Mucosa of descending colon (tissue), 3 donors: ENCODE data around the gene TLL2. TPM values are rescaled to one million over a fixed set of nuclear protein-coding genes. Genes with fewer than 3 reads are reported as not detected.

Experiments
- ATAC-seq: fragments of 200-7000 bp; cut with Tn5 transposase; one replicate; pipeline ENCODE4 v1.9.1; 2020; ENCODE audit warnings: mild to moderate bottlenecking, moderate library complexity
- DNase-seq, 3 donors: peaks; one replicate each; pipeline ENCODE4 v3.0.0-alpha.2; 2020
- H3K36me3 ChIP-seq: fragments of 200-600 bp; one replicate; pipeline ENCODE4 v1.8.0; 2021; ENCODE audit warnings: low read depth, mild to moderate bottlenecking
- H3K4me1 ChIP-seq: fragments of 200-600 bp; one replicate; pipeline ENCODE4 v1.8.0; 2021; ENCODE audit warnings: low read depth, mild to moderate bottlenecking
- H3K4me3 ChIP-seq: fragments of 200-600 bp; one replicate; pipeline ENCODE4 v1.8.0; 2021; ENCODE audit warnings: mild to moderate bottlenecking
- H3K9me3 ChIP-seq: fragments of 200-600 bp; one replicate; pipeline ENCODE4 v1.8.0; 2021; ENCODE audit warnings: mild to moderate bottlenecking
- CTCF ChIP-seq: fragments of 200-600 bp; IDR thresholded peaks from one replicate; pipeline ENCODE4 v1.8.0; 2022; ENCODE audit warnings: antibody characterized with exemption, mild to moderate bottlenecking
- intact Hi-C, 2 donors: fragments of 100-400 bp; cut with DNase I in 1 of 2; cut with micrococcal nuclease in 1 of 2; formaldehyde crosslinking; loops; one replicate each; pipeline versions ENCODE4 v1.11.0 to v1.11.1; 2022; cut with DNase I, micrococcal nuclease
- total RNA-seq, 3 donors: library from RNA; stranded (reverse); fragmentation: NEBNext Ultra II Directional in 2 of 3; extraction: Animal tissue kit (Norgen Biotek cat#: 25700) in 2 of 3; gene quantifications; one replicate each; pipeline versions ENCODE4 v1.2.1 to v1.2.4, GENCODE V29; 2021 to 2023
- donor health status: DM: no; HTN: no; CAD: no; lungs with moderate emphysema.
- donor health status: DM: no; HTN: no; CAD: no.
- donor health status: DM: no; HTN: yes; CAD: no.

The TLL2 gene
- total RNA-seq, 3 donors from 2014 or later, result 0.17 to 0.70 (median 0.65) TPM

- TF ChIP-seq CTCF, result no peak
- H3K4me1 ChIP-seq, result no peaks in the 10 kb centered on the region
- no peak overlapping the region for H3K4me3 ChIP-seq
- ATAC-seq (no peak), DNase-seq (no peak)
- intact Hi-C loops, result no loop called here
- no peaks in the 10 kb centered on the region for H3K36me3 ChIP-seq
- H3K9me3 ChIP-seq, result no peaks in the 10 kb centered on the region
Measured at GRCh38 chr10:96462606-96463151, 51.0 kb downstream of the TLL2 start.

DNA sequence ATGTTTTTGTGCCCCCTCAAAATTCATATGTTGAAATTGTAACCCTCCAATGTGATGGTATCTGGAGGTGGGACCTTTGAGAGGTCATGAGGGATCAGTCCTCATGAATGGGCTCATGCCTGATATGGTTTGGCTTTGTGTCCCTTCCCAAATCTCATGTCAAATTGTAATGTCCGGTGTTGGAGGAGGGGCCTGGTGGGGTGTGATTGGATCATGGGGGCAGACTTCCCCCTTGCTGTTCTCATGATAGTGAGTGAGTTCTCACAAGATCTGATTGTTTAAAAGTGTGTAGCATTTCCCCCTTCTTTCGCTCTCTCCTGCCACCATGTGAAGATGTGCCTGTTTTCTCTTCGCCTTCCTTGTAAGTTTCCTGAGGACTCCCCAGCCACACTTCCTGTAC lies 53.4 kb downstream of the TLL2 start:
- no peak overlapping the region for H3K4me3 ChIP-seq

DNA sequence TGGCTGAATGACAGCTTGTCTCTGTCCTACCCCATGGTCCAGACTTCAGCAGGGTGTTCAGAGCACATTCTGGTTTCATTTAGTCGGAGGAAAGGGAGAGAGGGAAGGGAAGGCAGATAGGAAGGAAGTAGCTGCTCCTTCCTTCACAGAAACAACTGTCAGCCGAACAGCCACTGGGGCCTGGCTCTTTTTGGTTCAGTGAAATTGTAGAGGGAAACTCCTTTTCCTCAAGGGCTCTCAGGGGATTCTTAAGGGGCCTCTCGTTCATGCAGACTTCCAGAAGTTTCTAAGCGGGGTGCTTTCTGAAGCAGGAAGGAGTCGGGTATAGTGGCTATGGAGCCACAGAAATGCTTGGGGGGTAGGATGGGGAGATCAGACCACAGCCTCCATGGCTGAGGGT lies 56.4 kb downstream of the TLL2 start:
- intact Hi-C loops, result no loop called here
- H3K9me3 ChIP-seq, result no peaks in the 10 kb centered on the region
- no peak for ATAC-seq
- no peak for DNase-seq
- H3K36me3 ChIP-seq, result no peaks in the 10 kb centered on the region
- H3K4me1 ChIP-seq, result no peaks in the 10 kb centered on the region
- no peak overlapping the region for H3K4me3 ChIP-seq
- TF ChIP-seq CTCF, result no peak

More for the DNA sequence above, 53.4 kb downstream of the TLL2 start:
- intact Hi-C loops, result no loop called here
- no peaks in the 10 kb centered on the region for H3K36me3 ChIP-seq
- DNase-seq, result no peak
- ATAC-seq, result no peak
- H3K4me1 ChIP-seq, result no peaks in the 10 kb centered on the region
- no peak for TF ChIP-seq CTCF
- H3K9me3 ChIP-seq, result no peaks in the 10 kb centered on the region

- TF ChIP-seq CTCF, result no peak
- H3K9me3 ChIP-seq, result no peaks in the 10 kb centered on the region
- ATAC-seq (no peak), DNase-seq (no peak)
- H3K4me3 ChIP-seq, result no peak overlapping the region
- no peaks in the 10 kb centered on the region for H3K4me1 ChIP-seq
- H3K36me3 ChIP-seq, result no peaks in the 10 kb centered on the region
- intact Hi-C loops, result no loop called here
Measured at GRCh38 chr10:96456296-96456840, 57.4 kb downstream of the TLL2 start.

DNA sequence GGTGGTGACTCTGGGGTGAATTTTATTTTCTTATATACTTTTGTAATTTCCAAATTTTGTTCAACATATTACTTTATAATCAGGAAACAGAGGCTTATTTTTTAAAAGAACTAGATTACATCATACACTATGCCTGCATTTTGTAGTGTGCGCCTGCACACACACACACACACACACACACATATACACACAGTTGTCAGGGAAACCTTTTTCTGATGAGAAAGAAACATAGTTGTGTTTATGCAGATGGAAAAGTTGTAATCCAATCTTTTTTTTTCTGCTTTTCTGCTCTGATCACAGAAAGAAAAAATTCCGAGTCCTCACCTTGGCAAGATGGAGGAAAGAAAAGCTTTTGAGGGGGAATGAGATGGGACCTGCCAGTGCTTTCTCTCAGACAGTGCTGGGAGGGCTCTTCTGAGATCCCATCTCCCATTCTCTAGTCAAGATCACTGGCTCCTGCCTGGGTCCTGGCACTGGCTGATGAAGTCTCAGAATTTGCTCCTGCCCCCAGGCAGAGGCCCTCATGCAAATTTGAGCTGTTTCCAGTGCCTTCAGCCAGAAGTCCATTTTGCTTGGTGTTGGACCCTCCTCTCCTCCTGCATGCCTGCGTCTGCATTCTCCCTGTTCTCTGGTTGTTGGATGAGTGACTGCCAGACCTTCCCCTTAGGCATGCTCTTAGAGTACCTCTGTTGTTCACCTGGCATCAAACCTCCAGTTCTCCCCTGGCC lies 59.7 kb downstream of the TLL2 start:
- no peak overlapping the region for H3K4me3 ChIP-seq
- H3K4me1 ChIP-seq, result no peaks in the 10 kb centered on the region
- DNase-seq (no peak), ATAC-seq (no peak)
- no peaks in the 10 kb centered on the region for H3K9me3 ChIP-seq
- no peak for TF ChIP-seq CTCF
- intact Hi-C loops, result no loop called here
- no peaks in the 10 kb centered on the region for H3K36me3 ChIP-seq
